RWPE2 (cell line): ENCODE results near the gene BABAM2.
A peak's percentile ranks its signal among the peaks of the same experiment; 100 is the strongest.
"Not testable (repeated sequence)": the region's sequence is repeated elsewhere in the genome, so short reads cannot be mapped to it uniquely, and the experiment has no call there.

Experiments used
- ATAC-seq: fragments of 200-7000 bp; cut with Tn5 transposase; 3 replicates; pipeline ENCODE4 v1.9.1; 2021; ENCODE audit warnings: low read depth
- DNase-seq: peaks from one replicate; pipeline ENCODE4 v3.0.0-alpha.2; 2020; ENCODE audit warnings: low spot score
- H3K27ac ChIP-seq: fragments of 450-650 bp; 2 replicates; pipeline ENCODE4 v1.5.1; 2017; ENCODE audit warnings: mild to moderate bottlenecking; ENCODE audit not compliant: poor library complexity, severe bottlenecking
- H3K27me3 ChIP-seq: fragments of 250-450 bp; sonication (Bioruptor Pico); 2 replicates; pipeline ENCODE4 v1.5.1; 2021; ENCODE audit warnings: mild to moderate bottlenecking, moderate library complexity; ENCODE audit not compliant: insufficient read depth, poor library complexity, severe bottlenecking
- H3K36me3 ChIP-seq: fragments of 250-450 bp; sonication (Bioruptor Pico); 2 replicates; pipeline ENCODE4 v1.5.1; 2020; ENCODE audit warnings: low read depth, mild to moderate bottlenecking, moderate library complexity
- H3K4me1 ChIP-seq: fragments of 250-450 bp; sonication (Bioruptor Pico); 2 replicates; pipeline ENCODE4 v1.5.1; 2021; ENCODE audit warnings: mild to moderate bottlenecking, moderate library complexity; ENCODE audit not compliant: insufficient read depth, poor library complexity, severe bottlenecking
- H3K4me3 ChIP-seq: fragments of 250-450 bp; sonication (Bioruptor Pico); 2 replicates; pipeline ENCODE4 v1.5.1; 2021; ENCODE audit warnings: mild to moderate bottlenecking, moderate library complexity; ENCODE audit not compliant: severe bottlenecking
- H3K9me3 ChIP-seq: fragments of 250-450 bp; sonication (Bioruptor Pico); 2 replicates; pipeline ENCODE4 v1.5.1; 2021; ENCODE audit warnings: mild to moderate bottlenecking, moderate library complexity; ENCODE audit not compliant: severe bottlenecking
- TF ChIP-seq, protein P1 (sequence below): fragments of 450-650 bp; IDR thresholded peaks from one replicate; pipeline ENCODE4 v1.5.1; 2017; ENCODE audit warnings: mild to moderate bottlenecking, moderate library complexity; ENCODE audit not compliant: poor library complexity, severe bottlenecking

Gene BABAM2

DNA sequence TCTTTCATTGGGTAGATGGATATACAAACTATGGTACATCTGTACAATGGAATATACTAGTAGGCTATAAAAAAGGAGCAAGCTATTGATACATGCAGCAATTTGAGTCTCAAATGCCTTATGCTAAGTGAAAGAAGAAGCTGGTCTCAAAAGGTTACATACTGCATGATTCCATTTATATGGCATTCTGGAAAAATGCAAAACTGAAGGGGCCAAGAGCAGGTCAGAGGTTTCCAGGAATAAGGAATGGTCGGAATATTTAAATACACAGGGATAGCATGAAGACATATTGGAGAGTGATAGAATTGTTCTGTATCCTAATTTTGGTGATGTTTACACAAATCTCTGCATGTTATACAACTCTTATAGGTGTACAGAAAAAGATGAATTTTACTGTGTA, 85.8 kb downstream of the BABAM2 start:
- TF ChIP-seq, protein P1, sequence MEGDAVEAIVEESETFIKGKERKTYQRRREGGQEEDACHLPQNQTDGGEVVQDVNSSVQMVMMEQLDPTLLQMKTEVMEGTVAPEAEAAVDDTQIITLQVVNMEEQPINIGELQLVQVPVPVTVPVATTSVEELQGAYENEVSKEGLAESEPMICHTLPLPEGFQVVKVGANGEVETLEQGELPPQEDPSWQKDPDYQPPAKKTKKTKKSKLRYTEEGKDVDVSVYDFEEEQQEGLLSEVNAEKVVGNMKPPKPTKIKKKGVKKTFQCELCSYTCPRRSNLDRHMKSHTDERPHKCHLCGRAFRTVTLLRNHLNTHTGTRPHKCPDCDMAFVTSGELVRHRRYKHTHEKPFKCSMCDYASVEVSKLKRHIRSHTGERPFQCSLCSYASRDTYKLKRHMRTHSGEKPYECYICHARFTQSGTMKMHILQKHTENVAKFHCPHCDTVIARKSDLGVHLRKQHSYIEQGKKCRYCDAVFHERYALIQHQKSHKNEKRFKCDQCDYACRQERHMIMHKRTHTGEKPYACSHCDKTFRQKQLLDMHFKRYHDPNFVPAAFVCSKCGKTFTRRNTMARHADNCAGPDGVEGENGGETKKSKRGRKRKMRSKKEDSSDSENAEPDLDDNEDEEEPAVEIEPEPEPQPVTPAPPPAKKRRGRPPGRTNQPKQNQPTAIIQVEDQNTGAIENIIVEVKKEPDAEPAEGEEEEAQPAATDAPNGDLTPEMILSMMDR: no peak
- Histone ChIP-seq H3K9me3 (no peaks in the 10 kb centered on the region), H3K27ac (peak overlapping the region; percentile 94), H3K4me3 (no peak overlapping the region), H3K4me1 (peaks cover 42% of the 10 kb centered on the region), H3K36me3 (no peaks in the 10 kb centered on the region), H3K27me3 (no peaks in the 10 kb centered on the region)
- DNase-seq: no peak
- ATAC-seq: no peak

DNA sequence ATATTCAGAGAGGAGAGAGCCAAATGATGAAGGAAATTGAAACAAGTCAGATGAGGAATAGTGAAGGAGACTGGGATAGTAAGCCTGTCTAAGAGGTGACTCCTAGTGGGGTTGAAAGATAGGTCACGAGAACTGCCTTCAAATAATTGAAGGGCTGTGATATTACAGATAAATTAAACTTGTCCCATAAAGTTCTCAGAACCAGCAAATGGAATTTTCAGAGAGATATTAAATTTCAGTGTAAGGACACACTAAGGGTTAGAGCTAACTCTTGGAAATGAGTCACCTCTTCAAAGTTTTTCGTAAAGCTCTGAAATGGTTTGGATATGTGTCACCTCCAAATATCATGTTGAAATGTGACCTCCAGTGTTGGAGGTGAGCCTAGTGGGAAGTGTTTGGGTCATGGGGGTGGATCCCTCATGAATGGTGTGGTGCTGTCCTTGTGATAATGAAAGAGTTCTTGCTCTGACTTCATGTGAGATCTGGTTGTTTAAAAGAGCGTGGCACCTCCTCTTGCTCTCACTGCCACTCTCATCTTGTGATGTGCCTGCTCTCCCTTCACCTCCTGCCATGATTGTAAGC, 87.3 kb downstream of the BABAM2 start:
- DNase-seq: peak; percentile 62
- peak overlapping the region; percentile 94 for H3K27ac ChIP-seq
- ATAC-seq: peak; percentile 89
- no peaks in the 10 kb centered on the region for H3K9me3 ChIP-seq
- no peaks in the 10 kb centered on the region for H3K27me3 ChIP-seq
- H3K4me3 ChIP-seq: no peak overlapping the region
- H3K4me1 ChIP-seq: peaks cover 42% of the 10 kb centered on the region
- no peaks in the 10 kb centered on the region for H3K36me3 ChIP-seq
- TF ChIP-seq, protein P1: peak; percentile 22

DNA sequence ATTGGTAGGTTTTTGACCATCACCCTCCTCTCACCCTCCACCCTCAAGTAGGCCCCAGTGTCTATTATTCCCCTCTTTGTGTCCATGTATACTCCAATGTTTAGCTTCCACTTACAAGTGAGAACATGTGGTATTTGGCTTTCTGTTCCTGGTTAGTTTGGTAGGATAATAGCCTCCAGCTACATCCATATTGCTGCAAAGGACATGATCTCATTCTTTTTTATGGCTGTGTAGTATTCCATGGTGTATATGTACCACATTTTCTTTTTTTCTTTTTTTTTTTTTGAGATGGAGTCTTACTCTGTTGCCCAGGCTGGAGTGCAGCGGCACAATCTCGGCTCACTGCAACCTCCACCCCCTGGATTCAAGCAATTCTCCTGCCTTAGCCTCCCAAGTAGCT, 88.2 kb downstream of the BABAM2 start:
- H3K4me1 ChIP-seq: peaks cover 38% of the 10 kb centered on the region
- H3K27ac ChIP-seq: peak overlapping the region; percentile 94
- H3K27me3 ChIP-seq, H3K36me3 ChIP-seq, ATAC-seq, H3K9me3 ChIP-seq, H3K4me3 ChIP-seq, DNase-seq: not testable (repeated sequence)

DNA sequence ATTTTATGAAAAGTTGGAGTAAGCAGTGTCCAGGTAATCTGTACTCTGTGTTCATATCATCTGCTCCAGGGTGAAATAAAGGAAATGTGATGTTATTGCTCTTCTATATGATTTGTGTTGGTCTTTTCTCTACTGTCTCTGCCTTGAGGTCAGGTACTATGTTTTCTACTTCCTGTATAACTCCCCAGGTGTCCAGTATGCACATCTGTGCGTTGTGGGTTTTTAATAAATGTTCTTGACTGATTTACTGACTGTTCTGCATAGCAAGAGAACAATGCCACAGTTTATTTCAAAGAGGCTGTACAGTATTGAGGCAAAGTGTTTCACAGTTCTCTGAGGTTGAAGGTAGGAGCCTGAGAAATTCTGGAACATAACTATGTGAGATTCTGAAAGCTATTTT, 89.7 kb downstream of the BABAM2 start:
- peak; percentile 46; the same call in 2 of the 3 replicates for ATAC-seq
- Histone ChIP-seq H3K4me1 (peaks cover 38% of the 10 kb centered on the region), H3K36me3 (no peaks in the 10 kb centered on the region), H3K27ac (peak overlapping the region; percentile 94), H3K27me3 (no peaks in the 10 kb centered on the region), H3K9me3 (no peaks in the 10 kb centered on the region), H3K4me3 (no peak overlapping the region)
- TF ChIP-seq, protein P1: no peak
- DNase-seq: no peak

DNA sequence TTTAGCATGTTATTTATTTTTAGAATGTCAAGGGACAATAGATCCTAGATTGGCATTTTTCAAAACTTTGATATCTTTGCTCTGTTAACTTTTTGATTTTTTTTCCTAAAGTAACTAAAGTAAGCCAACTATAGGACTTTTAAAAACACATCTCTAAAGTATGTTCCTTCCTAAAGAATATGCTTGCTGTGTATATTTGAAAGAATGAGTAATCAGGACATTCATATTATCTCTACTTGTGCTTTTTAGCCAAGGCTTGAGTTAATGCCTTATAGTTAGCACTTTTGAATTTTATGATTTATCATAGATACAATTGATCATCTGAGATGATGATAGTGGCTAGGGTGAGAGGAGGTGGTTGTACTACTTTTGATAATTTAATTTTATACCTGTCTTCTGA, 93.6 kb downstream of the BABAM2 start:
- no peak for DNase-seq
- H3K36me3 ChIP-seq: no peaks in the 10 kb centered on the region
- no peaks in the 10 kb centered on the region for H3K9me3 ChIP-seq
- H3K27ac ChIP-seq: peak overlapping the region; percentile 3
- H3K4me1 ChIP-seq: peaks cover 43% of the 10 kb centered on the region
- no peak for ATAC-seq
- TF ChIP-seq, protein P1: no peak
- no peaks in the 10 kb centered on the region for H3K27me3 ChIP-seq
- H3K4me3 ChIP-seq: no peak overlapping the region
